H9 (cell line): Measurements from ENCODE around the gene HIBCH. TPM values are rescaled to one million over a fixed set of nuclear protein-coding genes. Genes with fewer than 3 reads are reported as not detected.

Experiments used
- DNase-seq: peaks from one replicate; pipeline ENCODE4 v3.0.0-alpha.2; 2017
- H2AFZ ChIP-seq: one replicate; pipeline ENCODE4 v1.6.1; 2013; ENCODE audit warnings: mild to moderate bottlenecking, low read length, control low read depth, moderate library complexity
- H2AK5ac ChIP-seq: 2 replicates; pipeline ENCODE4 v1.6.1; 2013; ENCODE audit warnings: low read length, control low read depth, mixed read lengths; ENCODE audit not compliant: insufficient read length
- H2BK120ac ChIP-seq: one replicate; pipeline ENCODE4 v1.6.1; 2013; ENCODE audit warnings: low read depth, mild to moderate bottlenecking, low read length, control low read depth, inconsistent platforms; ENCODE audit not compliant: poor library complexity, severe bottlenecking
- H2BK12ac ChIP-seq: 2 replicates; pipeline ENCODE4 v1.6.1; 2013; ENCODE audit warnings: low read length, control low read depth, mixed read lengths, low read depth; ENCODE audit not compliant: insufficient read length
- H2BK15ac ChIP-seq: 2 replicates; pipeline ENCODE4 v1.6.1; 2013; ENCODE audit warnings: low read depth, low read length, control low read depth
- H2BK20ac ChIP-seq: one replicate; pipeline ENCODE4 v1.6.1; 2013; ENCODE audit warnings: low read depth, mild to moderate bottlenecking, low read length, control low read depth, inconsistent platforms; ENCODE audit not compliant: poor library complexity, severe bottlenecking
- H2BK5ac ChIP-seq: 2 replicates; pipeline ENCODE4 v1.6.1; 2013; ENCODE audit warnings: low read length, control low read depth, mixed read lengths; ENCODE audit not compliant: insufficient read length
- H3K14ac ChIP-seq: 2 replicates; pipeline ENCODE4 v1.6.1; 2013; ENCODE audit warnings: low read length, control low read depth; ENCODE audit not compliant: insufficient read depth
- H3K18ac ChIP-seq: 2 replicates; pipeline ENCODE4 v1.6.1; 2013; ENCODE audit warnings: low read depth, mild to moderate bottlenecking, mixed read lengths, low read length, control low read depth; ENCODE audit not compliant: insufficient read length
- H3K23ac ChIP-seq: 2 replicates; pipeline ENCODE4 v1.6.1; 2013; ENCODE audit warnings: low read length, control low read depth, mixed read lengths, low read depth; ENCODE audit not compliant: insufficient read length
- H3K23me2 ChIP-seq: 2 replicates; pipeline ENCODE4 v1.6.1; 2013; ENCODE audit warnings: low read depth, mild to moderate bottlenecking, mixed read lengths, low read length, control low read depth; ENCODE audit not compliant: insufficient read length, poor library complexity, severe bottlenecking
- H3K27ac ChIP-seq: 2 replicates; pipeline ENCODE4 v1.5.1; 2013; ENCODE audit warnings: low read length, control low read depth, mixed read lengths, low read depth; ENCODE audit not compliant: insufficient read length
- H3K27me3 ChIP-seq: 2 replicates; pipeline ENCODE4 v1.6.1; 2013; ENCODE audit warnings: low read length, control low read depth, inconsistent platforms; ENCODE audit not compliant: insufficient read depth
- H3K4ac ChIP-seq: 2 replicates; pipeline ENCODE4 v1.6.1; 2013; ENCODE audit warnings: low read depth, mild to moderate bottlenecking, control low read depth, inconsistent platforms, low read length, moderate library complexity
- H3K4me1 ChIP-seq: 2 replicates; pipeline ENCODE4 v1.6.1; 2013; ENCODE audit warnings: low read length, control low read depth, inconsistent platforms; ENCODE audit not compliant: insufficient read depth
- H3K4me2 ChIP-seq: 2 replicates; pipeline ENCODE4 v1.6.1; 2013; ENCODE audit warnings: low read length, control low read depth, mixed read lengths; ENCODE audit not compliant: insufficient read length, insufficient read depth
- H3K56ac ChIP-seq: 2 replicates; pipeline ENCODE4 v1.6.1; 2013; ENCODE audit warnings: low read depth, mild to moderate bottlenecking, mixed read lengths, low read length, control low read depth; ENCODE audit not compliant: insufficient read length
- H3K79me1 ChIP-seq: 2 replicates; pipeline ENCODE4 v1.6.1; 2013; ENCODE audit warnings: low read depth, mild to moderate bottlenecking, moderate library complexity, low read length, control low read depth, inconsistent platforms; ENCODE audit not compliant: insufficient read depth, poor library complexity, severe bottlenecking
- H3K79me2 ChIP-seq: 2 replicates; pipeline ENCODE4 v1.6.1; 2013; ENCODE audit warnings: low read length, control low read depth, inconsistent platforms; ENCODE audit not compliant: insufficient read depth
- H3K9ac ChIP-seq: 2 replicates; pipeline ENCODE4 v1.6.1; 2013; ENCODE audit warnings: low read length, control low read depth, mixed read lengths; ENCODE audit not compliant: insufficient read length; ENCODE audit errors: extremely low read depth
- H3K9me3 ChIP-seq: one replicate; pipeline ENCODE4 v1.6.1; 2013; ENCODE audit warnings: low read depth, low read length, inconsistent platforms; ENCODE audit not compliant: control insufficient read depth
- H3T11ph ChIP-seq: one replicate; pipeline ENCODE4 v1.6.1; 2013; ENCODE audit warnings: mild to moderate bottlenecking, low read length, control low read depth, inconsistent platforms
- H4K20me1 ChIP-seq: one replicate; pipeline ENCODE4 v1.6.1; 2013; ENCODE audit not compliant: control insufficient read depth, insufficient read length, insufficient read depth
- H4K5ac ChIP-seq: 2 replicates; pipeline ENCODE4 v1.6.1; 2013; ENCODE audit warnings: low read depth, mild to moderate bottlenecking, mixed read lengths, low read length, control low read depth; ENCODE audit not compliant: insufficient read length
- H4K8ac ChIP-seq: replicated peaks from 2 replicates; pipeline ENCODE4 v1.6.1; 2013; ENCODE audit warnings: low read length, control low read depth, mixed read lengths, low read depth; ENCODE audit not compliant: insufficient read length
- H4K91ac ChIP-seq: 2 replicates; pipeline ENCODE4 v1.6.1; 2013; ENCODE audit warnings: low read depth, mild to moderate bottlenecking, moderate library complexity, mixed read lengths, low read length, control low read depth; ENCODE audit not compliant: insufficient read length
- H3K27ac Mint-ChIP-seq, 3 experiments: 2 replicates in 2 of 3; 3 replicates in 1 of 3; pipeline ENCODE4 v1.8.0; 2020 to 2021; ENCODE audit warnings: mixed read lengths in 3 of 3, mild to moderate bottlenecking in 1 of 3, moderate library complexity in 1 of 3
- H3K27me3 Mint-ChIP-seq: 2 replicates; pipeline ENCODE4 v1.8.0; 2021; ENCODE audit warnings: low read depth, mild to moderate bottlenecking, moderate library complexity, mixed read lengths
- H3K36me3 Mint-ChIP-seq, 3 experiments: 2 replicates in 2 of 3; 3 replicates in 1 of 3; pipeline ENCODE4 v1.8.0; 2020 to 2021; ENCODE audit warnings: low read depth in 3 of 3, mixed read lengths in 3 of 3; ENCODE audit not compliant: insufficient read depth in 1 of 3
- H3K4me1 Mint-ChIP-seq, 2 experiments: 2 replicates each; pipeline ENCODE4 v1.8.0; 2020; ENCODE audit warnings: mixed read lengths in 2 of 2
- H3K4me3 Mint-ChIP-seq, 2 experiments: 2 replicates in 1 of 2; 3 replicates in 1 of 2; pipeline ENCODE4 v1.8.0; 2020 to 2021; ENCODE audit warnings: mild to moderate bottlenecking in 2 of 2, mixed read lengths in 2 of 2, moderate library complexity in 1 of 2
- H3K9me3 Mint-ChIP-seq, 2 experiments: 2 replicates in 1 of 2; 3 replicates in 1 of 2; pipeline ENCODE4 v1.8.0; 2020; ENCODE audit warnings: mild to moderate bottlenecking in 2 of 2, mixed read lengths in 2 of 2, moderate library complexity in 1 of 2
- WGBS: extraction: QIAGEN DNeasy Blood & Tissue Kit; methylation state at CpG from one replicate; pipeline ENCODE4 v1.1.7; 2013; ENCODE audit warnings: missing lambda C conversion rate, low lambda C conversion rate, mixed read lengths; ENCODE audit not compliant: insufficient read length; ENCODE audit errors: extremely low coverage; 5-methylcytosine and 5-hydroxymethylcytosine counted together
- total RNA-seq: library from RNA; stranded (reverse); gene quantifications from 2 replicates; pipeline ENCODE4 v1.2.1, GENCODE V29; 2021
- TF ChIP-seq, protein P1 (sequence below): fragments of 200-600 bp; sonication (generic); conservative IDR thresholded peaks from 3 replicates; pipeline ENCODE4 v1.8.0; 2021; ENCODE audit warnings: antibody characterized with exemption, mild to moderate bottlenecking

HIBCH gene
- total RNA-seq, 1 experiment from 2014 or later, result 28.0 TPM

DNA sequence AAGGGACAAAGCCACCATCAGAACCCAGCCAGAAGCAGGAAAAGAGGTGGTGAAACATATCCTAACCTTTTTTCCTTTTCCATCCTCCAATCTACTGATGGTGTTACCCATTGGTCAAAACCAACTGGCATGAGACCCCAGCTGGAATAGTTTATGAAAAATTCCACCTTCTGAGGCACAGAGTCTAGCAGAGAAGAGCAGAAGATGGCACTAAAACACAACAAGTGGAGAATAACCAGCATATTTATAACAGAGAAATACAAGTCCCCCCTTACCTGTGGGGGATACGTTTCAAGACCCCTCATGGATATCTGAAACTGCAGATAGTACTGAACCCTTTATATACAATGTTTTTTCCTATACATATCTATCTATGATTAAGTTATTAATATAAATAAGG lies 18.8 kb upstream of the HIBCH start:
- Histone ChIP-seq H3K14ac (no peak overlapping the region), H2BK120ac (no peak overlapping the region), H3T11ph (no peak overlapping the region), H3K79me2 (no peaks in the 10 kb centered on the region), H3K18ac (no peak overlapping the region), H4K91ac (no peak overlapping the region), H3K4me1 (peaks cover 2% of the 10 kb centered on the region; the same call in 1 of the 2 replicates), H2BK20ac (no peak overlapping the region), H4K20me1 (no peaks in the 10 kb centered on the region), H3K23ac (no peak overlapping the region), H3K79me1 (no peaks in the 10 kb centered on the region), H4K5ac (no peak overlapping the region), H3K9me3 (no peaks in the 10 kb centered on the region), H3K27me3 (no peaks in the 10 kb centered on the region), H2BK5ac (no peak overlapping the region), H2BK12ac (no peak overlapping the region), H2AFZ (no peak overlapping the region), H3K23me2 (no peaks in the 10 kb centered on the region), H3K56ac (no peak overlapping the region), H3K4ac (no peak overlapping the region), H4K8ac (no peak overlapping the region), H2BK15ac (no peak overlapping the region), H3K9ac (no peak overlapping the region), H3K27ac (no peak overlapping the region), H3K4me2 (no peak overlapping the region), H2AK5ac (no peak overlapping the region)
- WGBS, result no CpG with 5 or more reads among the region's 1 CpG
- no peaks in the 10 kb centered on the region; a peak in 1 of 5 replicates for H3K9me3 Mint-ChIP-seq
- peaks cover 11 to 13% of the 10 kb centered on the region in 2 experiments for H3K4me1 Mint-ChIP-seq
- no peak for DNase-seq
- no peak overlapping the region for H3K4me3 Mint-ChIP-seq
- peaks cover 15% of the 10 kb centered on the region for H3K27me3 Mint-ChIP-seq
- TF ChIP-seq, protein P1, sequence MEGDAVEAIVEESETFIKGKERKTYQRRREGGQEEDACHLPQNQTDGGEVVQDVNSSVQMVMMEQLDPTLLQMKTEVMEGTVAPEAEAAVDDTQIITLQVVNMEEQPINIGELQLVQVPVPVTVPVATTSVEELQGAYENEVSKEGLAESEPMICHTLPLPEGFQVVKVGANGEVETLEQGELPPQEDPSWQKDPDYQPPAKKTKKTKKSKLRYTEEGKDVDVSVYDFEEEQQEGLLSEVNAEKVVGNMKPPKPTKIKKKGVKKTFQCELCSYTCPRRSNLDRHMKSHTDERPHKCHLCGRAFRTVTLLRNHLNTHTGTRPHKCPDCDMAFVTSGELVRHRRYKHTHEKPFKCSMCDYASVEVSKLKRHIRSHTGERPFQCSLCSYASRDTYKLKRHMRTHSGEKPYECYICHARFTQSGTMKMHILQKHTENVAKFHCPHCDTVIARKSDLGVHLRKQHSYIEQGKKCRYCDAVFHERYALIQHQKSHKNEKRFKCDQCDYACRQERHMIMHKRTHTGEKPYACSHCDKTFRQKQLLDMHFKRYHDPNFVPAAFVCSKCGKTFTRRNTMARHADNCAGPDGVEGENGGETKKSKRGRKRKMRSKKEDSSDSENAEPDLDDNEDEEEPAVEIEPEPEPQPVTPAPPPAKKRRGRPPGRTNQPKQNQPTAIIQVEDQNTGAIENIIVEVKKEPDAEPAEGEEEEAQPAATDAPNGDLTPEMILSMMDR, result no peak
- no peaks in the 10 kb centered on the region for H3K36me3 Mint-ChIP-seq
- no peak overlapping the region for H3K27ac Mint-ChIP-seq
